Glomerular endothelial cell (primary cell): ENCODE data around the gene PGM2L1. TPM values are rescaled to one million over a fixed set of nuclear protein-coding genes. Genes with fewer than 3 reads are reported as not detected.
"Not testable (repeated sequence)": the region's sequence is repeated elsewhere in the genome, so short reads cannot be mapped to it uniquely, and the experiment has no call there.

Experiments
- DNase-seq: peaks from one replicate; pipeline ENCODE4 v3.0.0-alpha.2; 2011; ENCODE audit warnings: low read depth, low spot score; ENCODE audit errors: extremely low read depth
- total RNA-seq: library from RNA; depleted of rRNA; stranded (reverse); fragments of >200 nt; gene quantifications from 2 replicates; pipeline ENCODE4 v1.2.3, GENCODE V29; 2015

PGM2L1 gene
- 9.8 and 11.4 TPM in 2 replicates for total RNA-seq

GRCh38 chr11:74398244-74399159 lies at the start of gene PGM2L1:
PGM2L1 (minus strand) TSS chr11:74398433; CDS start chr11:74398161, 272 bp downstream.
- DNase-seq, result no peak

- DNase-seq, result no peak
Measured at GRCh38 chr11:74447720-74448119, 49.5 kb upstream of the PGM2L1 start.

GRCh38 chr11:74446532-74446938 lies 48.3 kb upstream of the PGM2L1 start:
- no peak for DNase-seq

- no peak for DNase-seq
Measured at GRCh38 chr11:74444173-74444826, 46.1 kb upstream of the PGM2L1 start.

- DNase-seq, result no peak
Measured at GRCh38 chr11:74443071-74443864, 45.0 kb upstream of the PGM2L1 start.

- no peak for DNase-seq
Measured at GRCh38 chr11:74442636-74443035, 44.4 kb upstream of the PGM2L1 start.

- no peak for DNase-seq
Measured at GRCh38 chr11:74438681-74439080, 40.4 kb upstream of the PGM2L1 start.

GRCh38 chr11:74437441-74438042 lies 39.3 kb upstream of the PGM2L1 start:
- no peak for DNase-seq

GRCh38 chr11:74434528-74434927 lies 36.3 kb upstream of the PGM2L1 start:
- no peak for DNase-seq

GRCh38 chr11:74429205-74429604 lies 31.0 kb upstream of the PGM2L1 start:
- DNase-seq, result no peak

- peak; percentile 60 for DNase-seq
Measured at GRCh38 chr11:74427384-74427886, 29.2 kb upstream of the PGM2L1 start.

- no peak for DNase-seq
Measured at GRCh38 chr11:74425100-74425499, 26.9 kb upstream of the PGM2L1 start.

- DNase-seq, result no peak
Measured at GRCh38 chr11:74418509-74418895, 20.3 kb upstream of the PGM2L1 start.

GRCh38 chr11:74417860-74418508 lies 19.8 kb upstream of the PGM2L1 start:
- DNase-seq, result no peak

GRCh38 chr11:74417379-74417804 lies 19.2 kb upstream of the PGM2L1 start:
- DNase-seq, result no peak

GRCh38 chr11:74416974-74417373 lies 18.7 kb upstream of the PGM2L1 start:
- DNase-seq, result not testable (repeated sequence)

GRCh38 chr11:74412733-74413359 lies 14.6 kb upstream of the PGM2L1 start:
- DNase-seq, result no peak

- no peak for DNase-seq
Measured at GRCh38 chr11:74412321-74412720, 14.1 kb upstream of the PGM2L1 start.

- DNase-seq, result no peak
Measured at GRCh38 chr11:74409633-74410032, 11.4 kb upstream of the PGM2L1 start.
